Smooth muscle cell (in vitro differentiated cells): ENCODE results near the gene CACNB4. TPM values are rescaled to one million over a fixed set of nuclear protein-coding genes. Genes with fewer than 3 reads are reported as not detected.

Experiments
- DNase-seq: peaks from one replicate; lab custom pipeline; 2025; ENCODE audit not compliant: unreplicated experiment; lab: John Stamatoyannopoulos, UW
- H2AFZ ChIP-seq: fragments of 200-600 bp; sonication (generic); 2 replicates; pipeline ENCODE4 v1.6.0; 2016; ENCODE audit warnings: antibody characterized with exemption, low read depth, mild to moderate bottlenecking
- H3F3A ChIP-seq: fragments of 200-600 bp; sonication (generic); 2 replicates; pipeline ENCODE4 v1.6.0; 2017; ENCODE audit warnings: antibody characterized with exemption, low read depth
- H3K27ac ChIP-seq: fragments of 200-600 bp; sonication (generic); 2 replicates; pipeline ENCODE4 v1.5.1; 2016; ENCODE audit warnings: low read depth, mild to moderate bottlenecking
- H3K27me3 ChIP-seq: fragments of 200-600 bp; sonication (generic); 2 replicates; pipeline ENCODE4 v1.6.1; 2016; ENCODE audit warnings: low read depth, mild to moderate bottlenecking
- H3K36me3 ChIP-seq: fragments of 200-600 bp; sonication (generic); 2 replicates; pipeline ENCODE4 v1.5.1; 2016; ENCODE audit warnings: low read depth
- H3K4me1 ChIP-seq: fragments of 200-600 bp; sonication (generic); 2 replicates; pipeline ENCODE4 v1.5.1; 2016; ENCODE audit warnings: low read depth
- H3K4me2 ChIP-seq: fragments of 200-600 bp; sonication (generic); 2 replicates; pipeline ENCODE4 v1.6.0; 2016; ENCODE audit warnings: mild to moderate bottlenecking
- H3K4me3 ChIP-seq: fragments of 200-600 bp; sonication (generic); 2 replicates; pipeline ENCODE4 v1.5.1; 2016; ENCODE audit warnings: mild to moderate bottlenecking
- H3K79me2 ChIP-seq: fragments of 200-600 bp; sonication (generic); 2 replicates; pipeline ENCODE4 v1.6.0; 2016; ENCODE audit warnings: low read depth, mild to moderate bottlenecking
- H3K9ac ChIP-seq: fragments of 200-600 bp; sonication (generic); 2 replicates; pipeline ENCODE4 v1.6.0; 2016; ENCODE audit warnings: low read depth
- H3K9me3 ChIP-seq: fragments of 200-600 bp; sonication (generic); replicated peaks from 2 replicates; pipeline ENCODE4 v1.5.1; 2016; ENCODE audit warnings: low read depth
- H4K20me1 ChIP-seq: fragments of 200-600 bp; sonication (generic); 2 replicates; pipeline ENCODE4 v1.6.0; 2016; ENCODE audit warnings: low read depth
- WGBS: methylation state at CpG from one replicate; pipeline ENCODE4 v1.1.7; 2016; ENCODE audit warnings: low lambda C conversion rate; 5-methylcytosine and 5-hydroxymethylcytosine counted together
- polyA plus RNA-seq: library from polyadenylated mRNA; unstranded; fragments of >200 nt; fragmentation: Nextera tagmentation; extraction: Ambion mirVana; gene quantifications from 2 replicates; pipeline ENCODE4 v1.2.1, GENCODE V29; 2016
- total RNA-seq: library from RNA; depleted of rRNA; stranded (reverse); fragments of >200 nt; gene quantifications from 2 replicates; pipeline ENCODE4 v1.2.3, GENCODE V29; 2014
- TF ChIP-seq, protein P1 (sequence below): fragments of 200-600 bp; sonication (generic); IDR thresholded peaks from 2 replicates; pipeline ENCODE4 v1.5.1; 2017; ENCODE audit warnings: borderline replicate concordance, mild to moderate bottlenecking, antibody characterized with exemption; ENCODE audit not compliant: insufficient read depth, poor library complexity, severe bottlenecking

The CACNB4 gene
- total and polyA plus RNA-seq, 2 experiments from 2014 or later: 0.06 to 1.4 TPM

DNA sequence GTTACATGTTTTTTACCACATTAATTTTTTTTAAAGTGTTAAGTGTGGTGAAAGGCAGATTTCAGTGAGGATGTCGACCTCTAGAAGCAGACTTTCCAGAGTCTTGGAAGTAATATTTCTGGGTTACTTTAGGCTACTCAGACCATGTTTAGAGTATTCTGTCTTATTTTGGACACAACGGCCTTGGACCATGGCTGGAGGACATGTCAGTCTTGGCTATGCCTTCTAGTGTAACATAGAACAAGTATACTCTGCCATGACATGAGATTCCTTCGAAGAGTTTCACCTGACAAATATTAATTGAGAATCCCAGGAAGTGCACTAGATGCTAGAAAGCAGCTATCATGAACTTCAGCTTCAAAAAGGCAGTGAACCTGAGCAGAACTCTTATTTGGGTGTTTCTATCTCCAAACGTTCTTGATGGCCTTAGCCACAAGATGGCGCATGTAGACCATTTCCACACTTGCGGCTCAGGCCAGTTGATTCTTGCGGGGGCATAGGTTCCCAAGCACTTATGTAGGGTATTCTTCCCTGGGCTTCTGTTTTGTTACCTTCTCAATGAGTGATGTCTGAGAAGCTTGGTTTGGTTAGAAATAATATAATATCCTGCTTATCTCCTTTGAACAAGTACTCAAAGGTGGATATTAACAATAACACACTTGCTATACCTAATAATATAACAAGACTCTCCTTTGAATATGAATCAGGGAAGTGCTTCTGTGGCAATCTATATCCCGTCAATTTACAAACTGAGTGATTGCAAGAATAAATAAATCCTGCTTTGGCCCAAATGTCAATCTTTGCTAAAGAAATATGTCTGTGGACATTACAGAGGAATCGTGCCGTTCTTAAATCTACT lies 62.0 kb downstream of the CACNB4 start:
- Histone ChIP-seq H3K4me1 (peaks cover 4% of the 10 kb centered on the region), H3K4me2 (no peak overlapping the region), H3K4me3 (no peak overlapping the region), H3K36me3 (no peaks in the 10 kb centered on the region), H3K9ac (no peak overlapping the region), H3K79me2 (no peaks in the 10 kb centered on the region), H3K9me3 (no peaks in the 10 kb centered on the region), H4K20me1 (no peaks in the 10 kb centered on the region), H3K27ac (no peak overlapping the region), H3F3A (no peaks in the 10 kb centered on the region), H3K27me3 (no peaks in the 10 kb centered on the region), H2AFZ (no peak overlapping the region)
- 46% methylated on average over 10 of the region's 10 CpGs for WGBS
- TF ChIP-seq, protein P1, sequence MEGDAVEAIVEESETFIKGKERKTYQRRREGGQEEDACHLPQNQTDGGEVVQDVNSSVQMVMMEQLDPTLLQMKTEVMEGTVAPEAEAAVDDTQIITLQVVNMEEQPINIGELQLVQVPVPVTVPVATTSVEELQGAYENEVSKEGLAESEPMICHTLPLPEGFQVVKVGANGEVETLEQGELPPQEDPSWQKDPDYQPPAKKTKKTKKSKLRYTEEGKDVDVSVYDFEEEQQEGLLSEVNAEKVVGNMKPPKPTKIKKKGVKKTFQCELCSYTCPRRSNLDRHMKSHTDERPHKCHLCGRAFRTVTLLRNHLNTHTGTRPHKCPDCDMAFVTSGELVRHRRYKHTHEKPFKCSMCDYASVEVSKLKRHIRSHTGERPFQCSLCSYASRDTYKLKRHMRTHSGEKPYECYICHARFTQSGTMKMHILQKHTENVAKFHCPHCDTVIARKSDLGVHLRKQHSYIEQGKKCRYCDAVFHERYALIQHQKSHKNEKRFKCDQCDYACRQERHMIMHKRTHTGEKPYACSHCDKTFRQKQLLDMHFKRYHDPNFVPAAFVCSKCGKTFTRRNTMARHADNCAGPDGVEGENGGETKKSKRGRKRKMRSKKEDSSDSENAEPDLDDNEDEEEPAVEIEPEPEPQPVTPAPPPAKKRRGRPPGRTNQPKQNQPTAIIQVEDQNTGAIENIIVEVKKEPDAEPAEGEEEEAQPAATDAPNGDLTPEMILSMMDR: peak; percentile 75
- DNase-seq: no peak

DNA sequence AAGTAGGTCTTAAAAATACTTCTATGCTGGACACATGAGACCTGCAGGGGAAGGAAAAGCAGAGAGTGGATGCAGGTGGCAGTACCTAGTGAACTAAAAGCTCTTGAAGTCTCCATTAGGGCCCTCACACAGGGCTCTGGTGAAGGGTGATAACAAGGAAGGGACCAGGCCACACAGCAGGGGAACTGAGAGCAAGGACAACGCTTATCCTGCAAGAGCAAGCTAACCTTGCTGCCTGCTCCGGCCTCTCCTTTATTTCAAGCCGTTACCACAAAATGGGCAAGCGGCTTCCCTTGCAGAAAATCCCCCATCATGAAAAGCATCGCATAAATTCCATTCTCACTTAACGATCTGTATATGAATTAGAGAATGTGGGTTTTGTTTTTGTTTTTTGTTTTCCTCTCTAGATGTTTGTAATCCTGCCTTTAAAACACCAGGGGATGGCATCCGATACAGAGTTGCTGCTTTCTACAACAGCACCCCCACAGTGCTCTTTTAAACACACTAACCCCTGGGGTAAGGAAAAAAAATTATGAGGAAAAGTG lies 64.5 kb downstream of the CACNB4 start:
- Histone ChIP-seq H2AFZ (no peak overlapping the region), H3K4me1 (peaks cover 4% of the 10 kb centered on the region), H3K36me3 (no peaks in the 10 kb centered on the region), H3K27me3 (no peaks in the 10 kb centered on the region), H3K4me2 (no peak overlapping the region), H3K9me3 (no peaks in the 10 kb centered on the region), H3F3A (no peaks in the 10 kb centered on the region), H3K27ac (no peak overlapping the region), H3K9ac (no peak overlapping the region), H4K20me1 (no peaks in the 10 kb centered on the region), H3K4me3 (no peak overlapping the region), H3K79me2 (no peaks in the 10 kb centered on the region)
- no peak for DNase-seq
- 56% methylated on average over 7 of the region's 7 CpGs for WGBS
- TF ChIP-seq, protein P1: no peak

DNA sequence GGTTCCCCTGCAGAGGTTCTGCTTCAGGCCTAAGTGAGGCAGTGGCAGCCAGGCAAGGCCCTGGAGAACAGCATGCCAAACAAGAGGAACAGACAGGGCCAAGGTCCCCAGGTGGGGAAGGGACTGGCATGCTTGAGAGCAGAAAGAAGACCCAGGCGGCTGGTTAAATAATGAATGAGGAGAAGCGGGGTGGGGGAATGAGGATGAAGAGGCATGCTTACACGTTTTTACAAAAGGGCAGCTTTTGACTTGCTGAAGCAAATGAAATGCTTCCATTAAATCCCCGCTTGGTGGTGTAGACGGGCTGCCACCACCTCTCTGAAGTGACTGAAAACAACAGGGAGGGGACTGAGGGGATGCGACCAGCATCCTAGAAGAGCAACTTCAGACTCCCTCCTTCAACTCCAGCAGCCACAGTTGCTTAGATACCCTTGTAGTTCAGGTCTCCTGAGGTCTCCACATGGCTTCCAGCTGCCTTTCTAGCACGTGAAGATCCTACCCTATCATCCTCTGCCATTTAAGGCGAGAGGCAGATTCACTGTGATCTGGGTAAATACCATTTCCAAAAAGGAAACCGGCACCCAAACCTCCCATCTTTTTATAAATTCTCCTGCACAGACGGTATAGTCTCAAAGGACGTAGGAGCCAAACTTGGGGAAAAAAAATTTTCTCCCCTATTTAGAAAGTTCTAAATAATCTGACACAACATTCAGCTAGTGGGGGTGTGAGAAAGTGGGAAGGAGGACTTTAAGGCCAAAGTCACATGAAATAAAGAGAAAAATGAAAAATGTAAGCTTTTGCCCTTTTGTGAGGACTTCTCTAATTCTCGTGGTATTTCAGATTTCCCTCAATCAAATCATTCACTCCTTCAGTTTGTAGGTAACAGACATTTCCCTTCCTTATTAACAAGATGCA lies 65.6 kb downstream of the CACNB4 start:
- Histone ChIP-seq H3K27ac (no peak overlapping the region), H3K79me2 (no peaks in the 10 kb centered on the region), H2AFZ (no peak overlapping the region), H3K9ac (no peak overlapping the region), H3K27me3 (no peaks in the 10 kb centered on the region), H3F3A (no peaks in the 10 kb centered on the region), H4K20me1 (no peaks in the 10 kb centered on the region), H3K9me3 (no peaks in the 10 kb centered on the region), H3K36me3 (no peaks in the 10 kb centered on the region), H3K4me3 (no peak overlapping the region), H3K4me2 (no peak overlapping the region), H3K4me1 (peaks cover 4% of the 10 kb centered on the region)
- no peak for DNase-seq
- 78% methylated on average over 12 of the region's 12 CpGs for WGBS
- TF ChIP-seq, protein P1: no peak
